ENCODE results near the gene TMEM248.

Gene TMEM248

GRCh38 chr7:66939325-66939724 is 18.3 kb downstream of the TMEM248 start:
- no peak for TF ChIP-seq CTCF (IDR thresholded peaks at IDR 0.05; ENCODE audit: low read depth, low read length)
- no peak for TF ChIP-seq EZH2phosphoT487 (IDR thresholded peaks at IDR 0.05; ENCODE audit: low read depth)
- Histone ChIP-seq H3K4me1 (ENCODE audit: low read length) (peaks cover 5% of the 10 kb centered on the region; the same call in 1 of the 2 replicates), H3K36me3 (replicated peaks; ENCODE audit: low read depth, low read length) (peaks cover 22% of the 10 kb centered on the region), H3K4me3 (ENCODE audit: low read length) (no peak overlapping the region), H3K4me2 (ENCODE audit: low read length) (no peak overlapping the region), H4K20me1 (ENCODE audit: insufficient read depth, low read length) (peaks cover 54% of the 10 kb centered on the region), H3K27me3 (ENCODE audit: low read depth, low read length) (no peaks in the 10 kb centered on the region), H3K9me3 (ENCODE audit: insufficient read depth, low read length) (no peaks in the 10 kb centered on the region), H3K79me2 (ENCODE audit: low read length) (peaks cover 78% of the 10 kb centered on the region), H3K9ac (ENCODE audit: low read length) (no peak overlapping the region), H3K27ac (ENCODE audit: low read length) (no peak overlapping the region), H2AFZ (ENCODE audit: low read depth, low read length) (no peak overlapping the region)

- TF ChIP-seq EZH2phosphoT487 (IDR thresholded peaks at IDR 0.05; ENCODE audit: low read depth) (no peak), CTCF (IDR thresholded peaks at IDR 0.05; ENCODE audit: low read depth, low read length) (no peak)
- Histone ChIP-seq H3K4me3 (ENCODE audit: low read length) (no peak overlapping the region), H3K27me3 (ENCODE audit: low read depth, low read length) (no peaks in the 10 kb centered on the region), H4K20me1 (ENCODE audit: insufficient read depth, low read length) (0 out of 2 replicates have a peak, but pooled peaks cover 6% of the 10 kb centered on the region), H3K4me1 (ENCODE audit: low read length) (no peaks in the 10 kb centered on the region), H3K9ac (ENCODE audit: low read length) (no peak overlapping the region), H3K27ac (ENCODE audit: low read length) (no peak overlapping the region), H2AFZ (ENCODE audit: low read depth, low read length) (no peak overlapping the region), H3K79me2 (ENCODE audit: low read length) (peaks cover 15% of the 10 kb centered on the region), H3K36me3 (replicated peaks; ENCODE audit: low read depth, low read length) (peaks cover 45% of the 10 kb centered on the region), H3K4me2 (ENCODE audit: low read length) (no peak overlapping the region), H3K9me3 (ENCODE audit: insufficient read depth, low read length) (no peaks in the 10 kb centered on the region)
Observed at GRCh38 chr7:66946545-66946944, 25.5 kb downstream of the TMEM248 start.

- H3K36me3 ChIP-seq (replicated peaks; ENCODE audit: low read depth, low read length) = peaks cover 46% of the 10 kb centered on the region
- TF ChIP-seq CTCF (IDR thresholded peaks at IDR 0.05; ENCODE audit: low read depth, low read length) = peak; percentile 13; the same call in 1 of the 2 replicates
- no peak for TF ChIP-seq EZH2phosphoT487 (IDR thresholded peaks at IDR 0.05; ENCODE audit: low read depth)
- H3K27ac ChIP-seq (ENCODE audit: low read length) = no peak overlapping the region
- no peak overlapping the region for H2AFZ ChIP-seq (ENCODE audit: low read depth, low read length)
- H3K4me1 ChIP-seq (ENCODE audit: low read length) = no peaks in the 10 kb centered on the region
- no peaks in the 10 kb centered on the region for H4K20me1 ChIP-seq (ENCODE audit: insufficient read depth, low read length)
- no peak overlapping the region for H3K4me3 ChIP-seq (ENCODE audit: low read length)
- no peak overlapping the region for H3K4me2 ChIP-seq (ENCODE audit: low read length)
- no peaks in the 10 kb centered on the region for H3K27me3 ChIP-seq (ENCODE audit: low read depth, low read length)
- no peak overlapping the region for H3K9ac ChIP-seq (ENCODE audit: low read length)
- H3K9me3 ChIP-seq (ENCODE audit: insufficient read depth, low read length) = no peaks in the 10 kb centered on the region
- H3K79me2 ChIP-seq (ENCODE audit: low read length) = peaks cover 6% of the 10 kb centered on the region; the same call in 1 of the 2 replicates
Observed at GRCh38 chr7:66948480-66949109, 27.6 kb downstream of the TMEM248 start.

DNA sequence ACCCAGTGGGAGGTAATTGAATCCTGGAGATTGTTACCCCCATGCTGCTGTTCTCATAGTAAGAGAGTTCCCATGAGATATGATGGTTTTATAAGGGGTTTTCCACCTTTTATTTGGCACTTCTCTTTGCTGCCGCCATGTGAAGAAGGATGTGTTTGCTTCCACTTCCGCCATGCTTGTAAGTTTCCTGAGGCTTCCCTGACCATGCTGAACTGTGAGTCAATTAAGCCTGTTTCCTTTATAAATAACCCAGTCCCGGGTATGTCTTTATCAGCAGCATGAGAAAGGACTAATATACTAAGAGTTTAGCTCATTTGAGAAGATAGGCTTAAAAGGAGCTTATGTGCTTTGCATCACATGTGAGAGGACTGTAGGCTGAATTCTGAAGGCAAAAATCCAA is 29.3 kb downstream of the TMEM248 start:
- Histone ChIP-seq H3K79me2 (ENCODE audit: low read length) (no peaks in the 10 kb centered on the region), H3K9ac (ENCODE audit: low read length) (no peak overlapping the region), H3K4me3 (ENCODE audit: low read length) (no peak overlapping the region), H3K36me3 (replicated peaks; ENCODE audit: low read depth, low read length) (peaks cover 46% of the 10 kb centered on the region), H3K4me1 (ENCODE audit: low read length) (no peaks in the 10 kb centered on the region), H3K27ac (ENCODE audit: low read length) (no peak overlapping the region), H3K27me3 (ENCODE audit: low read depth, low read length) (no peaks in the 10 kb centered on the region), H4K20me1 (ENCODE audit: insufficient read depth, low read length) (no peaks in the 10 kb centered on the region), H3K4me2 (ENCODE audit: low read length) (no peak overlapping the region), H3K9me3 (ENCODE audit: insufficient read depth, low read length) (no peaks in the 10 kb centered on the region), H2AFZ (ENCODE audit: low read depth, low read length) (no peak overlapping the region)
- TF ChIP-seq EZH2phosphoT487 (IDR thresholded peaks at IDR 0.05; ENCODE audit: low read depth) = no peak
- no peak for TF ChIP-seq CTCF (IDR thresholded peaks at IDR 0.05; ENCODE audit: low read depth, low read length)
